HEK293 (cell line): ENCODE results near the gene MEGF6.

Source experiments
- CTCF ChIA-PET: fragments of 350-600 bp; formaldehyde crosslinking; extraction: SDS; loops from one replicate; lab custom pipeline; 2021; ENCODE audit warnings: antibody characterized with exemption; lab: Yijun Ruan, JAX
- POLR2A ChIA-PET: fragments of 300-600 bp; formaldehyde crosslinking; extraction: SDS; loops from one replicate; lab custom pipeline; 2020; ENCODE audit warnings: antibody characterized with exemption, inconsistent platforms; lab: Yijun Ruan, JAX
- H3K27ac ChIP-seq: fragments of 200-500 bp; sonication (Bioruptor generic); 2 replicates; pipeline ENCODE4 v1.5.1; 2014; ENCODE audit warnings: low read depth, low read length, control low read depth, inconsistent platforms; ENCODE audit errors: extremely low read depth
- H3K36me3 ChIP-seq, 2 experiments: fragments of 200-500 bp in 1 of 2; sonication (Bioruptor generic) in 1 of 2; 1 replicate in 1 of 2; 2 replicates in 1 of 2; pipeline ENCODE4 v1.5.1; 2014 to 2017; ENCODE audit warnings: inconsistent platforms in 2 of 2, low read length in 2 of 2; ENCODE audit not compliant: control insufficient read depth in 2 of 2, insufficient read depth in 1 of 2
- H3K4me1 ChIP-seq: fragments of 200-500 bp; sonication (Bioruptor generic); 2 replicates; pipeline ENCODE4 v1.5.1; 2014; ENCODE audit warnings: mild to moderate bottlenecking, low read length, inconsistent platforms; ENCODE audit not compliant: control insufficient read depth, insufficient read depth
- H3K4me3 ChIP-seq: 2 replicates; pipeline ENCODE4 v1.5.1; 2011; ENCODE audit warnings: low read depth, mild to moderate bottlenecking, control low read depth, low read length, moderate library complexity
- H3K9me3 ChIP-seq: fragments of 200-500 bp; sonication (Bioruptor generic); 2 replicates; pipeline ENCODE4 v1.5.1; 2014; ENCODE audit warnings: low read depth, low read length, inconsistent platforms; ENCODE audit not compliant: control insufficient read depth, insufficient read depth
- CTCF ChIP-seq: fragments of 450-650 bp; formaldehyde crosslinking; IDR thresholded peaks from 2 replicates; pipeline ENCODE4 v1.5.1; 2016; ENCODE audit warnings: missing biosample characterization, missing genetic modification characterization
- HOXD13 ChIP-seq: sonication (generic); formaldehyde crosslinking; IDR thresholded peaks from 2 replicates; pipeline ENCODE4 v1.8.0; 2022; ENCODE audit warnings: missing genetic modification reagents, borderline replicate concordance
- INSM2 ChIP-seq: fragments of 450-650 bp; formaldehyde crosslinking; IDR thresholded peaks from 2 replicates; pipeline ENCODE4 v1.5.1; 2016; ENCODE audit warnings: missing biosample characterization, missing genetic modification characterization
- RBAK ChIP-seq: fragments of 450-650 bp; formaldehyde crosslinking; IDR thresholded peaks from 2 replicates; pipeline ENCODE4 v1.5.1; 2016; ENCODE audit warnings: missing biosample characterization, missing genetic modification characterization
- SETDB1 ChIP-seq: IDR thresholded peaks from one replicate; pipeline ENCODE4 v1.6.1; 2017; ENCODE audit warnings: mild to moderate bottlenecking, low read length, moderate library complexity, mixed read lengths; ENCODE audit not compliant: insufficient read length
- ZBTB48 ChIP-seq: fragments of 450-650 bp; formaldehyde crosslinking; IDR thresholded peaks from 2 replicates; pipeline ENCODE4 v1.5.1; 2016; ENCODE audit warnings: missing biosample characterization, missing genetic modification characterization
- ZFHX2 ChIP-seq: fragments of 450-650 bp; formaldehyde crosslinking; conservative IDR thresholded peaks from 2 replicates; pipeline ENCODE4 v1.5.1; 2016; ENCODE audit warnings: missing biosample characterization, missing genetic modification characterization
- ZFP3 ChIP-seq: fragments of 450-650 bp; formaldehyde crosslinking; IDR thresholded peaks from 2 replicates; pipeline ENCODE4 v1.5.1; 2016; ENCODE audit warnings: low read depth, missing biosample characterization, missing genetic modification characterization
- ZNF335 ChIP-seq: fragments of 450-650 bp; formaldehyde crosslinking; conservative IDR thresholded peaks from 2 replicates; pipeline ENCODE4 v1.5.1; 2016; ENCODE audit warnings: missing biosample characterization, missing genetic modification characterization
- ZNF529 ChIP-seq: fragments of 450-650 bp; formaldehyde crosslinking; IDR thresholded peaks from 2 replicates; pipeline ENCODE4 v1.5.1; 2017; ENCODE audit warnings: missing genetic modification characterization, missing biosample characterization; ENCODE audit not compliant: insufficient replicate concordance
- ZNF558 ChIP-seq: fragments of 450-650 bp; formaldehyde crosslinking; IDR thresholded peaks from 2 replicates; pipeline ENCODE4 v1.5.1; 2016; ENCODE audit warnings: missing biosample characterization, missing genetic modification characterization
- ZNF571 ChIP-seq: fragments of 450-650 bp; formaldehyde crosslinking; IDR thresholded peaks from 2 replicates; pipeline ENCODE4 v1.5.0; 2017; ENCODE audit warnings: missing biosample characterization, missing genetic modification characterization
- ZNF623 ChIP-seq: fragments of 450-650 bp; formaldehyde crosslinking; IDR thresholded peaks from 2 replicates; pipeline ENCODE4 v1.5.1; 2016; ENCODE audit warnings: missing biosample characterization, missing genetic modification characterization
- ZNF654 ChIP-seq: fragments of 450-650 bp; formaldehyde crosslinking; IDR thresholded peaks from 2 replicates; pipeline ENCODE4 v1.5.1; 2016; ENCODE audit warnings: low read depth, missing biosample characterization, missing genetic modification characterization
- ZNF677 ChIP-seq: fragments of 450-650 bp; IDR thresholded peaks from 2 replicates; pipeline ENCODE4 v1.5.0; 2018; ENCODE audit warnings: missing biosample characterization, mild to moderate bottlenecking, missing genetic modification characterization, moderate library complexity
- ZSCAN5A ChIP-seq: fragments of 450-650 bp; formaldehyde crosslinking; IDR thresholded peaks from 2 replicates; pipeline ENCODE4 v1.5.1; 2016; ENCODE audit warnings: missing biosample characterization, missing genetic modification characterization
- TF ChIP-seq, protein P1 (sequence below): fragments of 450-650 bp; formaldehyde crosslinking; conservative IDR thresholded peaks from 2 replicates; pipeline ENCODE4 v1.5.1; 2016; ENCODE audit warnings: low read depth, missing biosample characterization, missing genetic modification characterization
- TF ChIP-seq, protein P2 (sequence below): fragments of 450-650 bp; formaldehyde crosslinking; IDR thresholded peaks from 2 replicates; pipeline ENCODE4 v1.5.1; 2016; ENCODE audit warnings: missing biosample characterization, missing genetic modification characterization

MEGF6 gene

DNA sequence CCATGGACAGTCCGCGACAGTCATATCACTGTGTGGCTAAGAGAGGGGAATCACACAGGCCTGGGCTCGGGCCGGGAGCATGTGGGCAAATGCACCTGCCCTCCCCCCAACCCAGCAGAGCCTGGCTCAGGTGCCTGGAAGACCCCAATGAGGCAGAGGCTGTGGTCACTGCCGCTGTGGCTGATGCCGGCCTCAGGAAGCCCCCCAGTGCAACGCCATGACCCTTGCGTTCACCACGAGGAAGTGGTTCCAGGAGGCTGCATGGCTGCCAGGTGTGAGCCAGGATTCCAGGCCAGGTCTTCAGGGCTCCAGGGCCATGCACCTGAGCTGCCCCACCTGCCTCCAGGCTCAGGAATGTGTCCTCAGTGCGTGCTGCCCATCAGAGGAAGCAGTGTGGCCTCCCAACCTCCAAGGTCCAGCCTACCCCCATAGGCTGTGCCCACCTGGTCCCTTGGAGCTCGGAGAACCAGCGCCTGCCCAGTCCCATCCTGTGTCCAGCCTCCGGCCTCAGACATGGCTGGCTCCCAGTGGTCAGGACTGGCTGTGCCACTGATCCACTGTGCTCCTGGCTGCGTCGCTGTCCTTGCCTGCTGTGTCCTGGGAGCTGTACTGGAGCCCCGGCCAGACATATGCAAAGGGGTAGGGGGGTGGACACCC lies 148.8 kb downstream of the MEGF6 start:
- H3K27ac ChIP-seq = no peak overlapping the region
- no peak overlapping the region for H3K4me3 ChIP-seq
- no peak for TF ChIP-seq ZNF623
- TF ChIP-seq ZNF335 = no peak
- no peak for TF ChIP-seq ZNF677 (tag by site-specific recombination)
- no peak for TF ChIP-seq SETDB1
- TF ChIP-seq, protein P1, sequence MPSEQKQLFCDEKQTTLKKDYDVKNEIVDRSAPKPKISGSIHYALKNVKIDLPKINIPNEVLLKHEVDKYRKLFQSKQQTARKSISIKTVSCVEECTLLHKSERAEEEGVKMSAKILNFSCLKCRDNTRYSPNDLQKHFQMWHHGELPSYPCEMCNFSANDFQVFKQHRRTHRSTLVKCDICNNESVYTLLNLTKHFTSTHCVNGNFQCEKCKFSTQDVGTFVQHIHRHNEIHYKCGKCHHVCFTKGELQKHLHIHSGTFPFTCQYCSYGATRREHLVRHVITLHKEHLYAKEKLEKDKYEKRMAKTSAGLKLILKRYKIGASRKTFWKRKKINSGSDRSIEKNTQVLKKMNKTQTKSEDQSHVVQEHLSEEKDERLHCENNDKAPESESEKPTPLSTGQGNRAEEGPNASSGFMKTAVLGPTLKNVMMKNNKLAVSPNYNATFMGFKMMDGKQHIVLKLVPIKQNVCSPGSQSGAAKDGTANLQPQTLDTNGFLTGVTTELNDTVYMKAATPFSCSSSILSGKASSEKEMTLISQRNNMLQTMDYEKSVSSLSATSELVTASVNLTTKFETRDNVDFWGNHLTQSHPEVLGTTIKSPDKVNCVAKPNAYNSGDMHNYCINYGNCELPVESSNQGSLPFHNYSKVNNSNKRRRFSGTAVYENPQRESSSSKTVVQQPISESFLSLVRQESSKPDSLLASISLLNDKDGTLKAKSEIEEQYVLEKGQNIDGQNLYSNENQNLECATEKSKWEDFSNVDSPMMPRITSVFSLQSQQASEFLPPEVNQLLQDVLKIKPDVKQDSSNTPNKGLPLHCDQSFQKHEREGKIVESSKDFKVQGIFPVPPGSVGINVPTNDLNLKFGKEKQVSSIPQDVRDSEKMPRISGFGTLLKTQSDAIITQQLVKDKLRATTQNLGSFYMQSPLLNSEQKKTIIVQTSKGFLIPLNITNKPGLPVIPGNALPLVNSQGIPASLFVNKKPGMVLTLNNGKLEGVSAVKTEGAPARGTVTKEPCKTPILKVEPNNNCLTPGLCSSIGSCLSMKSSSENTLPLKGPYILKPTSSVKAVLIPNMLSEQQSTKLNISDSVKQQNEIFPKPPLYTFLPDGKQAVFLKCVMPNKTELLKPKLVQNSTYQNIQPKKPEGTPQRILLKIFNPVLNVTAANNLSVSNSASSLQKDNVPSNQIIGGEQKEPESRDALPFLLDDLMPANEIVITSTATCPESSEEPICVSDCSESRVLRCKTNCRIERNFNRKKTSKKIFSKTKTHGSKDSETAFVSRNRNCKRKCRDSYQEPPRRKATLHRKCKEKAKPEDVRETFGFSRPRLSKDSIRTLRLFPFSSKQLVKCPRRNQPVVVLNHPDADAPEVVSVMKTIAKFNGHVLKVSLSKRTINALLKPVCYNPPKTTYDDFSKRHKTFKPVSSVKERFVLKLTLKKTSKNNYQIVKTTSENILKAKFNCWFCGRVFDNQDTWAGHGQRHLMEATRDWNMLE = no peak
- TF ChIP-seq ZBTB48 (tag by site-specific recombination) = no peak
- no peak for TF ChIP-seq ZNF529 (tag by site-specific recombination)
- TF ChIP-seq ZFHX2 (tag by site-specific recombination) = no peak
- no peak for TF ChIP-seq ZNF571 (tag by site-specific recombination)
- TF ChIP-seq ZNF654 (tag by site-specific recombination) = no peak
- no peak for TF ChIP-seq CTCF (tag by site-specific recombination)
- TF ChIP-seq HOXD13 (CRISPR knock-in tag) = no peak
- no peak for TF ChIP-seq RBAK
- TF ChIP-seq ZSCAN5A (tag by site-specific recombination) = no peak
- TF ChIP-seq ZNF558 (tag by site-specific recombination) = no peak
- TF ChIP-seq, protein P2, sequence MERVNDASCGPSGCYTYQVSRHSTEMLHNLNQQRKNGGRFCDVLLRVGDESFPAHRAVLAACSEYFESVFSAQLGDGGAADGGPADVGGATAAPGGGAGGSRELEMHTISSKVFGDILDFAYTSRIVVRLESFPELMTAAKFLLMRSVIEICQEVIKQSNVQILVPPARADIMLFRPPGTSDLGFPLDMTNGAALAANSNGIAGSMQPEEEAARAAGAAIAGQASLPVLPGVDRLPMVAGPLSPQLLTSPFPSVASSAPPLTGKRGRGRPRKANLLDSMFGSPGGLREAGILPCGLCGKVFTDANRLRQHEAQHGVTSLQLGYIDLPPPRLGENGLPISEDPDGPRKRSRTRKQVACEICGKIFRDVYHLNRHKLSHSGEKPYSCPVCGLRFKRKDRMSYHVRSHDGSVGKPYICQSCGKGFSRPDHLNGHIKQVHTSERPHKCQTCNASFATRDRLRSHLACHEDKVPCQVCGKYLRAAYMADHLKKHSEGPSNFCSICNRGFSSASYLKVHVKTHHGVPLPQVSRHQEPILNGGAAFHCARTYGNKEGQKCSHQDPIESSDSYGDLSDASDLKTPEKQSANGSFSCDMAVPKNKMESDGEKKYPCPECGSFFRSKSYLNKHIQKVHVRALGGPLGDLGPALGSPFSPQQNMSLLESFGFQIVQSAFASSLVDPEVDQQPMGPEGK (tag by site-specific recombination) = no peak
- TF ChIP-seq ZFP3 (tag by site-specific recombination) = no peak
- TF ChIP-seq INSM2 (tag by site-specific recombination) = no peak
- no peaks in the 10 kb centered on the region for H3K4me1 ChIP-seq
- H3K36me3 ChIP-seq = no peaks in the 10 kb centered on the region
- ChIA-PET CTCF (interaction anchor here (0.6 to 2.5 kb wide), 4 partner anchors 9 to 156 kb away, joined by 3 to 14 read pairs (median 4); no protein-coding TSS in a partner anchor), POLR2A (no interaction called here)
- no peaks in the 10 kb centered on the region for H3K9me3 ChIP-seq
